ENCODE data around the gene DNMT1. TPM values are rescaled to one million over a fixed set of nuclear protein-coding genes. Genes with fewer than 3 reads are reported as not detected.

The DNMT1 gene
- polyA plus RNA-seq, 1 donor (not counting 4 experiments of a cell fraction or from before 2014, with no cell fraction given) = 52.0 TPM

GRCh38 chr19:10106100-10106936, 88.4 kb downstream of the DNMT1 start, which contains the start of gene PPAN:
Gene PPAN (plus strand): TSS chr19:10106362. CDS start chr19:10106395, 33 bp downstream.
- no peaks in the 10 kb centered on the region for H3K27me3 ChIP-seq (ENCODE audit: control insufficient read depth, extremely low read depth, insufficient read depth, low read length)
- H3K27ac ChIP-seq (ENCODE audit: control insufficient read depth, insufficient read depth, low read length) = peak within 1 kb of the TSS; percentile 79
- peak within 1 kb of the TSS; percentile 94 for H3K9ac ChIP-seq (ENCODE audit: control insufficient read depth, extremely low read depth, insufficient read depth, low read length)
- peaks cover 19 to 26% of the 10 kb centered on the region in 2 experiments for H3K36me3 ChIP-seq (ENCODE audit: control insufficient read depth in 2 of 2, extremely low read depth in 1 of 2, insufficient read depth in 2 of 2, low read length in 2 of 2)
- no peak for TF ChIP-seq EZH2 (IDR thresholded peaks at IDR 0.05; ENCODE audit: low read length)
- TF ChIP-seq, protein P1, sequence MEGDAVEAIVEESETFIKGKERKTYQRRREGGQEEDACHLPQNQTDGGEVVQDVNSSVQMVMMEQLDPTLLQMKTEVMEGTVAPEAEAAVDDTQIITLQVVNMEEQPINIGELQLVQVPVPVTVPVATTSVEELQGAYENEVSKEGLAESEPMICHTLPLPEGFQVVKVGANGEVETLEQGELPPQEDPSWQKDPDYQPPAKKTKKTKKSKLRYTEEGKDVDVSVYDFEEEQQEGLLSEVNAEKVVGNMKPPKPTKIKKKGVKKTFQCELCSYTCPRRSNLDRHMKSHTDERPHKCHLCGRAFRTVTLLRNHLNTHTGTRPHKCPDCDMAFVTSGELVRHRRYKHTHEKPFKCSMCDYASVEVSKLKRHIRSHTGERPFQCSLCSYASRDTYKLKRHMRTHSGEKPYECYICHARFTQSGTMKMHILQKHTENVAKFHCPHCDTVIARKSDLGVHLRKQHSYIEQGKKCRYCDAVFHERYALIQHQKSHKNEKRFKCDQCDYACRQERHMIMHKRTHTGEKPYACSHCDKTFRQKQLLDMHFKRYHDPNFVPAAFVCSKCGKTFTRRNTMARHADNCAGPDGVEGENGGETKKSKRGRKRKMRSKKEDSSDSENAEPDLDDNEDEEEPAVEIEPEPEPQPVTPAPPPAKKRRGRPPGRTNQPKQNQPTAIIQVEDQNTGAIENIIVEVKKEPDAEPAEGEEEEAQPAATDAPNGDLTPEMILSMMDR (optimal IDR thresholded peaks at IDR 0.05 in 1 of 3, IDR thresholded peaks at IDR 0.05 in 1 of 3, conservative IDR thresholded peaks at IDR 0.05 in 1 of 3; ENCODE audit: extremely low read depth in 1 of 3, insufficient read depth in 2 of 3, low read length in 3 of 3) = no peak
- dilution Hi-C loops (cut with MboI; ENCODE audit: extremely low pct_ligation_motif_present, low sequenced_read_pairs) = no loop called here
- peak within 1 kb of the TSS; percentile 73 for H2AFZ ChIP-seq (ENCODE audit: control insufficient read depth, low read length)
- H3K9me1 ChIP-seq (ENCODE audit: control insufficient read depth, extremely low read depth, insufficient read depth, low read length) = no peaks in the 10 kb centered on the region
- no peaks in the 10 kb centered on the region for H4K20me1 ChIP-seq (ENCODE audit: control insufficient read depth, extremely low read depth, insufficient read depth, low read length)
- peak within 1 kb of the TSS; percentile 64 for H3K4me2 ChIP-seq (ENCODE audit: control insufficient read depth, extremely low read depth, insufficient read depth, low read depth, low read length)
- DNase-seq (ENCODE audit: low read depth, low spot score) = peak; percentile 55
- FAIRE-seq = peak; percentile 5
- no peaks in the 10 kb centered on the region for H3K9me3 ChIP-seq (ENCODE audit: control insufficient read depth, low read depth, low read length)
- peak within 1 kb of the TSS; percentile 80 to 83 (median 81) for H3K4me3 ChIP-seq (ENCODE audit: control insufficient read depth in 2 of 3, extremely low read depth in 1 of 3, insufficient read depth in 2 of 3, low read depth in 1 of 3, low read length in 3 of 3)
- peaks cover 36% of the 10 kb centered on the region for H3K79me2 ChIP-seq (ENCODE audit: control insufficient read depth, insufficient read depth, low read length)
- peaks cover 12% of the 10 kb centered on the region for H3K4me1 ChIP-seq (ENCODE audit: control insufficient read depth, extremely low read depth, insufficient read depth, low read length)

DNA sequence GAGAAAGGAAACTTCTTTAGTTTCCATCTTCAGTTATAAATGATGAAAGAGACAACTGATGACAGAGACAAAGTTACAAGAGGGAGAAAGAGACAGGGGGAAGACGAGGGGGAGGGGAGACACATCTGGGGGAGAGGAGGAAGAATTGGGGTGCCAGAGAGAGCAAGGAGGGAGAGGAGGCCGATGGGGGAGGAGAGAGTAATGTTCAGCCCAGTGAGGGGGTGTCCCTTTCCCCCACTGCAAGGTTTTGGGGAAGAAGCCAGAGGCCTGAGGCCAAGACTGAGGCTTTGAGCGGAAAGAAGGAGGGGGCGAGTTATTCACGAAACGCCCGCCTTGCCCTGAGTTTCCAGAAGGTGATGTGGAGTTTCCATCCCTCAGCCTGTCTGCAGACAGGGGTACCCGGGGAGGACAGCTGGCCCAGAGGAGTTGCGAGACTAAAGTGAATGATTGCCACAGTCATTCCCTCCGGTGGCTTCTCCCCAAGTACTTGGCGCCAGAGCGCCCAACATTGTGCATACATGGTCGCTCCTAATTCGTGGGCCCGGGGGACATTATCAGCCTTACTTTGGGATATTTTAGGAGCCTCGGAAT, 89.1 kb downstream of the DNMT1 start:
- Histone ChIP-seq H3K79me2 (ENCODE audit: control insufficient read depth, insufficient read depth, low read length) (peaks cover 36% of the 10 kb centered on the region), H2AFZ (ENCODE audit: control insufficient read depth, low read length) (no peak overlapping the region), H3K4me3 (ENCODE audit: control insufficient read depth in 2 of 3, extremely low read depth in 1 of 3, insufficient read depth in 2 of 3, low read depth in 1 of 3, low read length in 3 of 3) (peak overlapping the region in 1 of 3 experiments; percentile 25), H3K27ac (ENCODE audit: control insufficient read depth, insufficient read depth, low read length) (no peak overlapping the region), H3K4me2 (ENCODE audit: control insufficient read depth, extremely low read depth, insufficient read depth, low read depth, low read length) (peak overlapping the region; percentile 34), H3K9me1 (ENCODE audit: control insufficient read depth, extremely low read depth, insufficient read depth, low read length) (no peaks in the 10 kb centered on the region), H4K20me1 (ENCODE audit: control insufficient read depth, extremely low read depth, insufficient read depth, low read length) (no peaks in the 10 kb centered on the region), H3K4me1 (ENCODE audit: control insufficient read depth, extremely low read depth, insufficient read depth, low read length) (peaks cover 12% of the 10 kb centered on the region), H3K36me3 (ENCODE audit: control insufficient read depth in 2 of 2, extremely low read depth in 1 of 2, insufficient read depth in 2 of 2, low read length in 2 of 2) (peaks cover 19% of the 10 kb centered on the region in 2 experiments), H3K9ac (ENCODE audit: control insufficient read depth, extremely low read depth, insufficient read depth, low read length) (peak overlapping the region; percentile 94), H3K9me3 (ENCODE audit: control insufficient read depth, low read depth, low read length) (no peaks in the 10 kb centered on the region), H3K27me3 (ENCODE audit: control insufficient read depth, extremely low read depth, insufficient read depth, low read length) (no peaks in the 10 kb centered on the region)
- DNase-seq (ENCODE audit: low read depth, low spot score) (no peak), FAIRE-seq (no peak)
- TF ChIP-seq, protein P1 (optimal IDR thresholded peaks at IDR 0.05 in 1 of 3, IDR thresholded peaks at IDR 0.05 in 1 of 3, conservative IDR thresholded peaks at IDR 0.05 in 1 of 3; ENCODE audit: extremely low read depth in 1 of 3, insufficient read depth in 2 of 3, low read length in 3 of 3) = no peak
- TF ChIP-seq EZH2 (IDR thresholded peaks at IDR 0.05; ENCODE audit: low read length) = no peak
- dilution Hi-C loops (cut with MboI; ENCODE audit: extremely low pct_ligation_motif_present, low sequenced_read_pairs) = no loop called here
